Measurements from ENCODE around the gene WNT2B. TPM values are rescaled to one million over a fixed set of nuclear protein-coding genes. Genes with fewer than 3 reads are reported as not detected.

WNT2B gene
- total RNA-seq, 1 donor from 2014 or later = 0.40 TPM

DNA sequence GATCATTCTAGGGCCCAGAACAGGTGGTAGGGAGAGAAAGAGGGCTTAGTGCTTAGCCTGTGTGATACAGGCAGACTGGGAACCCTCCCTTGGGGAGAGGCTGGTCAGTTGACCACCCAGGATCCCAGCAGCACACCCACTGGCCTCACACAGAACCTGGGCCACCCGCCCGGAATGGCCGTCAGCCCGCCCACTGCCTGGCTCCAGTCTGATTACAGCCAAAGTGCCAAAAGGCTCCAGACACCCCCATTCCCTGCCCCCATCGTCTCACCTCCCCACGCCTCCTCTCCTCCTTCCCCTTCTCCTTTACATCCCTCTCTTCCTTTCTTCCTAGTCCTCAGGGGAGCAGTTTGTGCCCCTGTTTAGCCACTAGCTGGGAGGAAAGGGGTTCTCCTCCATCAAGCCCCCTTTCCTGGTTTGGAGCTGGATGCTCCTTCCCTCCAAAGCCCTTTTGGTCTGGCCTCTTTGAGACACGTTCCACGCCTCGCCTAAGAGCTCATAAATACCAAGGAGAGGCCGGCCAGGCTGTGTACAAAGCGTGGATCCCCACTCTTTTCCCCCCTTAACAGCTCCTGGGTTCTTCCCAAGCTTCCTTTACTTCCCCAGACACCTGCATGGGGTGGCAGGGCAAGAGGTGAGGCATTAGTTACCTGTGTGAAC is 4.6 kb upstream of the WNT2B start:
- ATAC-seq = no peak
- no peak for DNase-seq (ENCODE audit: low spot score)

DNA sequence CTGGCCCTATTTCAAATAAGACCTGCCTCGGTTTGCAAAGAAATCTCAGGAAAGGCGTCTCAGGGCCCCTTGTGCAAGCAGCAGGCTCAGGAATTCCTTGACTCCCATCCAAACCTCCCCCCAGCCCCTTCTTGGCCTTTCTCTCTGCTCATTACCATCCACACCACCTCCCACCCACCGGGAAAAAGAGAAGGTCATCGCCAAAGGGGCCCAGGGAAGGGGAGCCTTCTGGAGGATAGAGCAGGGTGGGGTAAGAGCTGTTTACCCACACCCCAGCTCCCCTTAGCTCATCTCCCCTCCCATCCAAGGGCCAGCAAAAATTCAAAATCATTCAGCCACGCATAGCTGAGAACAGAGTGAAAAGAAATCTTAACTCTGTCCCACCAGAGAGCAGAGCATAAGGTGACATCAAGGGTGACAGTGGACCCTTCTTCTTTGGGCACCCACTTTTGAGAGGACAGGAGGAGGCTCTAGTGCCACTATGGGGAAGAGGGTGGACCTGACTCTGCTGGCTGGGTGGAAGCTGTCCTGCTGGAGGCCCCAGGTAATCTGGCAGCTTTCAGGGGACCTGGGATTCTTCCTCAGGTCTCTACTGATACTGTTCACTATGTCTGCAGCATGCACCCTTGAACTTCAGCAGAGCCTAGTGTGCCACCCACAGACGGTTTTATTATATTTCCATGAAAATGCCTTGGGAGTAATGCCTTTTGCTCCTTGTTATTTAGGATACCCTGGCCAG is 3.9 kb upstream of the WNT2B start:
- ATAC-seq = no peak
- no peak for DNase-seq (ENCODE audit: low spot score)

DNA sequence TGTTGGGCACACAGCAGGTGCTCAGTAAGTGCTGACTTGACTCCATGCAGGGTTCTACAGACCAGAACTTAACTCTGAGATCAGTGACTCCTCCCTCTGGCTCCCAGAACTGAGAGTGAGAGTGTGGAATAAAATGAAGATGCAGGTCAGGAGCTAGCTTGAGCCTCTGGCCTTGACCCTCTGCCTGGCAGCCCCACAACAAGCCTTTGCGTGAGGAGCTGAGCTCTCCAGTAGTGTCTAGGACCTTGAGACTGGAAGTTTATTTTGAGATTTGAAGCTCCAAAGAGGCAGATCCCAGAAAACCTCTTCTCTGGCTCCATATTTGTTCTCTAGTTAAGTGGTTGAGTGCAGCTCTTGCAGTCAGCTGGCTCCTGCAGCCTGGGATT is 3.4 kb upstream of the WNT2B start:
- DNase-seq (ENCODE audit: low spot score) = no peak
- ATAC-seq = no peak

DNA sequence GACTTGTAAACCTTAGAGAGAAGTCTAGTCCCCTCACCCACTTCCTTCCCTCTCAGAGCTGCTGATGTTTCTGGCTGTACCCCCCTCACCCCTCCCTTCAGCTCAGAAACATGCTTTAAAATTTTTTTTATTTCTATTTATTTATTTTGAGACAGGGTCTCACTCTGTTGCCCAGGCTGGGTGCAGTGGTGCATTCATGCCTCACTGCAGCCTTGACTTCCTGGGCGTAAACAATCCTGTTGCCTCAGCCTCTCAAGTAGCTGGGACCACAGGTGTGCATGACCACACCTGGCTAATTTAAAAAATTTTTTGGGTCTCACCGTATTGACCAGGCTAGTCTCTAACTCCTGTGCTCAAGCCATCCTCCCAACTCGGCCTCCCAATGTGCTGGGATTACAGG is 2.9 kb upstream of the WNT2B start:
- ATAC-seq (no peak), DNase-seq (ENCODE audit: low spot score) (no peak)

DNA sequence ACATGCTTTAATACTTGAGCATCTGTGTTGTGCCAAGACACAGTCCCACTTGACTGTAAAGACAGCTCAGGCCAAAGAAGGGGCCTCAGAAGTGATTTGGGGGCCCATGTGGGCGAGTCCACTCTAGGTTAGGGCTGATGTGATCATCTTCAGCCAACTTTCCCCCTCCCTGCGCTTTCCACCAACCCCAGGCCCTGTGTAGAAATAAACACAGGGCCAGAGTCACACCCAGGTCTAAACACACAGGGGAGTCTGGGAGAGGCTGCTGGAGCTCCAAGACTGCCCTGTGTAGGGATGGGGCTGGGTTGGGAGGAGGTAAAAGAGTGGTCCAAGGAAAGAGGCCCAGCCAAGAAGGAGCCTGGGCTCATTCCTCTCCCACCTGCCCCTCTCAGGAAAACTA is 2.5 kb upstream of the WNT2B start:
- DNase-seq (ENCODE audit: low spot score) = no peak
- ATAC-seq = no peak

DNA sequence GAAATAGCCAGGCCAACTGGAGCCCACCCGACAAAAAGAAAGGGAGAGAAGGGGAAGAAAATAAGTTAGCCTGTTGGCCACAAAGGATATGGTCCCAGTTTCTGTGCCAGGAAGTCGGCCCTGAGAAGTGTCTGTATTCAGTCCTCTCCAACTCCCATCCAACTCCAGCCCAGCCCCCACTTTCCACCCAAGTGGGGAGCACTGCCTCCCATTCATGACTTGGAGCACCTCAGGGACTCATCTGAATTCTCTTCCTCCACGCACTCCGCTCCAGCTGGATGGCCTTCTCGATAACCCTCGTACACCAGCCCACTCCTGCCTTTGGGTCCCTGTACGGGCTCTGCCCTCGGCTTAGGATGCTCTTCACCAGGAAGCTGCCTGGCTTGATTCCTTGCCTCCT is 2.0 kb upstream of the WNT2B start:
- ATAC-seq (no peak), DNase-seq (ENCODE audit: low spot score) (no peak)

DNA sequence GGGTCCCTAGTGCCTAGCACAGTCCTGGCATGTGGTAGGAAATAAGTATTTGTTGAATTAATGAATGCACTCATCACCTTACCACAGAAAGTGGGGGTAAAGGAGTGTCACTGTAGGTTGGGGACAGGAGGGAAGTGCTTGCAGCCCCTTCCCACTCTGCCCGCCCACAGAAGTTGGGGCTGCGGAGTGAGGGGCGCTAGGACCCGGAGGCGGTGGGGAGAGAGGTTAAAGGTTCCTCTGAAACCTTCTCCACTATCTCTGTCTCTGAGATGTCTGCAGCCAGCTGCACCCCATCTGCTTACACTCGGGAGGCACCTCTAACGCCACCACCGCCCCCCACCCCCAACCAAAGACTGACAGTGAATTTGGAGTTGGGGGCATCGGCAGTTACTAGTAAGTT is 1.4 kb upstream of the WNT2B start:
- ATAC-seq = no peak
- no peak for DNase-seq (ENCODE audit: low spot score)

DNA sequence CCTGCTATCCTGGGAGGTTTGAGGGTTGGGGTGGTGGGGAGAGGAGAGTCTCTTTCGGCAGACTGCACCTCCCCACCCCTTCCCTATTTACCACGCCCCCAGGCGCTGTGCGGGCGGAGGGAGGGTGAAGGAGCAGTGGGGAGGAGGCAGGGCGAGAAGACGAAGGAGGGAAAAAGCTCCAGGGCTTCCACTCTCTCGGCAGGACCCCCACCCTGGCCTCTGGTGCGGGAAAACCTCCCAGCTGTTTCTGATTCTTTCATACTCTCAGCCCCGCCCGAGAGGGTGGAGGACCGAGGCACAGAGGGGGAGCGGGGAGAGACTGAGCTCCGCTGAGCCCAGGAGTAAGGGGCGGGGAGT is 866 bp upstream of the WNT2B start:
- ATAC-seq (no peak), DNase-seq (ENCODE audit: low spot score) (no peak)

DNA sequence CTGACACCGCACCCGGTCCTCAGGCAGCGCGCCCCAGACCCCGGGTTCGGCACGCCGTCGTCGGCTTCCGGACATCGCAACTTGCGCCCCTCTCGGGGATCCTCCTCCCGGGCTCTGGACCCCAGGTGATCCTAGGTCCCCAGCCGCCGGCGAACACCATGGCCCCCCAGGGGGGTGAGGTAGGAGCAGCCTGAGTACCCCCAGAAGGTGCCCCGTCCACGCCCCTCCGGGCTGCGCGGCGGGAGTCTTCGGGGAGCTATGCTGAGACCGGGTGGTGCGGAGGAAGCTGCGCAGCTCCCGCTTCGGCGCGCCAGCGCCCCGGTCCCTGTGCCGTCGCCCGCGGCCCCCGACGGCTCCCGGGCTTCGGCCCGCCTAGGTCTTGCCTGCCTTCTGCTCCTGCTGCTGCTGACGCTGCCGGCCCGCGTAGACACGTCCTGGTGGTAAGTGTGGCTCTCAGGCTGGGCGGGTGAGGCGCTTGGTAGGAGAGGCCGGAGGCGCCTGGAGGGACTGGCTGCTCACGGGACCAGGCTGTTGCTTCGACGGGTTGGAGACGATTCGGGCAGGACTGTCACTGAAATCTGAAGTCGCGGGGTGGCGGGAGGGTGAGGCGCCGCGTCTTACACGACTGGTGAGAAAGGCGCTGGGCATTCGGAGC is 367 bp downstream of the WNT2B start:
- DNase-seq (ENCODE audit: low spot score) = no peak
- ATAC-seq = peak; percentile 30

DNA sequence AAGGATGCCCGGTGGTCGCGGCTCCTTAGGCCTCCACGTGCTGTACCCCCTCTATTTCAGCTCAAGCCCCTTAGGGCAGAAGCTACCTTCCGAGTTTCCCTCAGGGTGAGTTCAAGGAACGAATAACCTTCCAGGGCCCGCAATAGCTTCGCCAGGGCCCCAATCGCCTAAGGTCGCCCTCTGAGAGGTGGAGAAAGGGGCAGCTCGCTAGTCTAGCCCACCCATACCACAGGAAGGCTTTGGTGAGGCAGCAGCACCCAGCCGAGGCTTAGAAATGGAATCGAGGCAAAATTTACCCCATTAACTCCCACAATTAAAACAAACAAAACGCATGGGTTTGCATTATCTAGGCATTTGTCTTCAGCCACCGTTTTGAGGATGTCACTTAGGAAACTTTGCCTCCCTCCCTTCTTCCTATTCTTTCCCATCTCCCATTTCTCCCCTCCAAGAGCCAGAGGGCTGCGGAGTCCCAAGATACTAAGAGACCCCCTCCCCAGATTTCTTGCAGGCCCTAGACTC is 954 bp downstream of the WNT2B start:
- no peak for DNase-seq (ENCODE audit: low spot score)
- ATAC-seq = no peak

DNA sequence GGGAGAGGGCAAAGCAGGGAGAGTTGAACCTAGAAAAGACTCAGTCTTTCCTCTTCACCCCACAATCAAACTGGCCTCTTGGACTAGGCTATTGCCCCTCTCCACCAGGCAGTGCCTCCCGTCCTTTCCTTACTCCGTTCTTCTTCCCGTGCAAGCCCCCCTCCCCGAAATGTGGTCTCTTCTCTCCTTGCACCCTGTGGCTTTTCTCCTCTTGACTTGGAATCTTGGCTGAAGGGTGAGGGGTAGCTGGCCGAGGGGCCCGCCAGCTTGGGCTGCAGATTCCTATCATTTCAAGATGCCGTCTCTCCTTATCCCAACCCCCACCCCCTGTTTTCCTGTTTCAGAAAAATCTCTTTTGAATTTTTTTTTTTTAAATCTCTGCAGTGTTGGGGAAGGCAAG is 1.6 kb downstream of the WNT2B start:
- ATAC-seq (no peak), DNase-seq (ENCODE audit: low spot score) (no peak)

DNA sequence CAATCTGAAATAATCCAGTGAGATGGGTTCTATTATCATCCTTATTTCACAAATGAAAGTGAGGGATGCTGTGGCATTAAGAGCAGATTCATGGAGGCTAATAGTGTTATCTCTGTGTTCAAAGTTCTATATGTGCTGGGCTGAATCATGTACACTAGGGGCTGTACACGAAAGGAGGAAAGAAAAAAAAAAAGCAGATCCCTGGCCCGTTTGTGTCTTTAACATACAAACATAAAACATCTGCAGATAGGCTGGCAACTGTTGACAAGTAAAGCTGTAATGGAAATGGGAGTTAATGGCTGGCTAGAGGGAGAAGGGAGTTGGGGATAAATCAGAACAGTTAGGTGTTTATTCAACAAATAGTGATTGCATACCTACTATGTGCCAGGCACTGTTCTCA is 3.1 kb downstream of the WNT2B start:
- ATAC-seq = no peak

DNA sequence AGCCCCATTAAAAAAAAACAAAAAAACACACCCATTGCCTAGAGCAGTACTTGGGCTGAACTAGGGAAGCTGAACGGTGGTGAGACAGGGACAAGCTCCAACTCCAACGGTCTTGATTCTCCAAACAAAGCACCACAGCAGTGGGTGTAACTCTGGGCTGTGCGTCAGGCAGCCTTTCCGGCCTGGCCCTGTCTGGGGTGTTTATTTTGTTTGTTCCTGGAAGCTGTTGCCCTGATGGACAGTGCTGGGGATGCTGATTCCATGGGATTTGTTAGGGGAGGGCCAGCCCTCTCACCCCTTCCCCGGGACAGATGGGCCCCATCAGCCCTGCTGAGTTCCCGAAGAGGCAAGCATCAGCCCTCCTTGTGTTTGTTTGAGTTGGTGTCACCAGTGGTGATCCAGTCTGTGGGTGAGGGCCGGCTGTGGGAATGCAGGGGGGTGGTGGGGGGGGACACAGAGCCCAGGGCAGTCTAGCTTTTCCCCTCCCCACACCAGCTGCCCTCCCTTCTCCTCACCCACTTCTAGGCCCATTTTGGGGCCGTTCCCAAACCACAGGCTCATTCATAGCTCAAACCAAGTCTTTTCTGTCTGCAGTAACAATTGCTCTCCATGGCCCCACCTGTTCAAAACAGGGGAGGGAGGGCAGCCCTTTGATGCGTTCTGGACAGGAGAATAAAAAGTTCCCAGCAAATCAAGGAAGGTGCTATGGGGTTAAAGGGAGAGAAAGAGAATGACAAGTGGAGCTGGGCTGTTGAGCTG is 4.5 kb downstream of the WNT2B start:
- ATAC-seq = no peak
- DNase-seq (ENCODE audit: low spot score) = no peak

More for the DNA sequence above, 3.1 kb downstream of the WNT2B start:
- DNase-seq (ENCODE audit: low spot score) = no peak

DNA sequence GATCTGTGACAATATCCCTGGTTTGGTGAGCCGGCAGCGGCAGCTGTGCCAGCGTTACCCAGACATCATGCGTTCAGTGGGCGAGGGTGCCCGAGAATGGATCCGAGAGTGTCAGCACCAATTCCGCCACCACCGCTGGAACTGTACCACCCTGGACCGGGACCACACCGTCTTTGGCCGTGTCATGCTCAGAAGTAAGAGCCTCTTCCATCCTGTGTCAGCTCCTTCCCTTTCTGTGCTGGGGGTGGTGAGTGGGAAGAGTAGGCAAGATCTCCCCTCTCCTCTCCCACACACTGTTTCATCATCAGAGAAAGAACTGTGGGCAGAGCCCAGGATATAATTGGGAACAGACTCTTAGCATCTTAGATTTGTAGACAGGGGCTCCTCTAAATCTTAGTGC is 6.1 kb downstream of the WNT2B start:
- DNase-seq (ENCODE audit: low spot score) = no peak

DNA sequence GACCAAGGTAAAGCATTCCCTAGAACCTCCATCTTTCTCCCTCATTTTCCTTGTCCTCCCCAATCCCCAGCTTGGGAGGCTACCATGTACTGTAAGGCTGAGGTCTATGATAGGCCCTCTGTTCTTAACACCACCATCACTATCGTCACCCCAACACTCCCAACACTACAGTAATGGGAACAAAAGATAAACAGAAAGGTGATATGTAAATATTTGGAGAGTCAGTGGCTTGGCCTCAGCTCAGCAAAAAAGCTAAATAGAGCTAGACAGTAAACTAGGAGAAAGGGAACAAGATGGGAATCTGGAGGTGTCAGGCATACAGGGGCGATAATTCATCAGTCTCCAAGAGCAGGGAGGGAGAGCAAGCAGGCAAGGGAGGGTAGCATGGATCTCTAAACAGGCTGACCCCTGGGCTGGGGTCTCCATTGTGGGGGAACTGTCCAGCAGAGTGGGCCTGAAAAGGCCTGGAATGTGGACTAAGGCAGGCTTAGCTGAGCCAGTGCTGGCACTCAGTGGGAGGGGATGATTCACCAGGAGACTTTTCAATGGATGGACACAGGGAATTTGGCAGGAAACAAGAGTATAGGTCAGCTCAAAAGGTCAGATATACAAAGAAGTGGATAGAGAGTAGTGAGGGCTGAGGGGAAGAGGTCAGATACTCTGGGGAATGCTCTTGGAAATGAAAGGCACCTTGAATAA is 6.7 kb downstream of the WNT2B start:
- peak; percentile 63 for ATAC-seq
- no peak for DNase-seq (ENCODE audit: low spot score)

More for the DNA sequence above, 6.1 kb downstream of the WNT2B start:
- no peak for ATAC-seq

DNA sequence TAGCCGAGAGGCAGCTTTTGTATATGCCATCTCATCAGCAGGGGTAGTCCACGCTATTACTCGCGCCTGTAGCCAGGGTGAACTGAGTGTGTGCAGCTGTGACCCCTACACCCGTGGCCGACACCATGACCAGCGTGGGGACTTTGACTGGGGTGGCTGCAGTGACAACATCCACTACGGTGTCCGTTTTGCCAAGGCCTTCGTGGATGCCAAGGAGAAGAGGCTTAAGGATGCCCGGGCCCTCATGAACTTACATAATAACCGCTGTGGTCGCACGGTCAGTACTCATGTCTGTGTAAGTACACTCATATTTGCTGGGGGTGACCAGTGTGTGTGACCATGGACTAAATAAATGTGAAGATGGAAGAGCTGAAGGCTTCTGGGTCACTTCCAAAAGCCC is 7.4 kb downstream of the WNT2B start:
- no peak for ATAC-seq
- DNase-seq (ENCODE audit: low spot score) = no peak

DNA sequence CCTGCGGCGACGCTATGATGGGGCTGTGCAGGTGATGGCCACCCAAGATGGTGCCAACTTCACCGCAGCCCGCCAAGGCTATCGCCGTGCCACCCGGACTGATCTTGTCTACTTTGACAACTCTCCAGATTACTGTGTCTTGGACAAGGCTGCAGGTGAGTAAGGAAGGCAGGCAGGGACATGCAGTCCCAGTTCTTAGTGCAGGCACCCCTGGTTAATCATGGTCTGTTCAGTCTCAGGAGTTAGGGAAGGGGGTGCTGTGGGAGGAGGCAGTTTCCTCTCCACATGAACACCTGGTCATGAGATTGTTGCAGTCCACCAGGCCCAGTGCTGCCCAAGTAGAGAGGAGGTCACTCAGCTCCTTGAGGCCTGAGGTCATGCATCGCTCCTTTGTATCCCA is 8.5 kb downstream of the WNT2B start:
- ATAC-seq = no peak
- DNase-seq (ENCODE audit: low spot score) = no peak

DNA sequence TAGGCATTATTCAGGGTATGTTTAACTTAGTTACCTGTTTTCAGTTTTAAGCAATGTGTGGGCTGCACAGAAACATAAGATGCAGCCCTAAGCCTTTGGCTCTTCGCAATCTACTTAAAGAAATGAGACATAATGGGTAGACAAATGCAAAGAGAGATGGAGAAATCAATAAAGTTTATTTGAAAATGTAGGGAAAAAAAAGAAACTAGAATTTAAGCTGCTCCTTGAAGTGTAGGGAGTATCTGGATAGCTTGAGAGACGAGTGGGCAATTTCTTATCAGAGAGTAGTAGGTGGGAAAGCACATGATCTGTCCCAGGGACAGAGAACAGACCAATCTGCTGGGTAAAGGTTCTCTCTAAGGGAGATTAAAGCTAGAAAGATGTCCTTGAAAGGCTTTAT is 8.9 kb downstream of the WNT2B start:
- no peak for DNase-seq (ENCODE audit: low spot score)
- ATAC-seq = no peak

DNA sequence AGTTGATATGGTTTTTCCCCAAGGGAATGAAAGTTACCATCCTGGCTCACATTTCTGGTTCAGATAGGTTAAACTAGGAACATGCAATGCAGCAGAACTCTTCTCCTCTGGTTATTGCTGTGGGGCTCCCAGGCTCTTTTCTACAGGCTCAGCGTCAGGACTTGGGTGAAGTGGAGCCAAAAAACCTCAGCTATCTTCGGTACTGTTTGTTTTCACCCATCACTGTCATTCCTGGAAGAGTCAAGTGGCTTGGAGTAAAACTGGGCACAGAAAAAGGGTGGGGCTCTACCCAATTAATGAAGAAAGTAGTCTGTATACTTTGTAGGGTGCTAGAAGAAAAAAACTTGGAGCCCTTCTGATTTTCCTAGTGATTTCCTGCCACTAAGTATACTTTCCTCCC is 9.4 kb downstream of the WNT2B start:
- DNase-seq (ENCODE audit: low spot score) (no peak), ATAC-seq (no peak)

DNA sequence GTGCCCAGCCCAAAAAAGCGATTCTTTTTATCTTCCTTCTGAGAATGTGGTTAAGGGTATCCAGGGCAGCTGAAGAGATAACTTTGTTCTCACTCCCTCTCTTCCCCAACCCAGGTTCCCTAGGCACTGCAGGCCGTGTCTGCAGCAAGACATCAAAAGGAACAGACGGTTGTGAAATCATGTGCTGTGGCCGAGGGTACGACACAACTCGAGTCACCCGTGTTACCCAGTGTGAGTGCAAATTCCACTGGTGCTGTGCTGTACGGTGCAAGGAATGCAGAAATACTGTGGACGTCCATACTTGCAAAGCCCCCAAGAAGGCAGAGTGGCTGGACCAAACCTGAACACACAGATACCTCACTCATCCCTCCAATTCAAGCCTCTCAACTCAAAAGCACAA is 11.4 kb downstream of the WNT2B start:
- no peak for ATAC-seq
- no peak for DNase-seq (ENCODE audit: low spot score)

DNA sequence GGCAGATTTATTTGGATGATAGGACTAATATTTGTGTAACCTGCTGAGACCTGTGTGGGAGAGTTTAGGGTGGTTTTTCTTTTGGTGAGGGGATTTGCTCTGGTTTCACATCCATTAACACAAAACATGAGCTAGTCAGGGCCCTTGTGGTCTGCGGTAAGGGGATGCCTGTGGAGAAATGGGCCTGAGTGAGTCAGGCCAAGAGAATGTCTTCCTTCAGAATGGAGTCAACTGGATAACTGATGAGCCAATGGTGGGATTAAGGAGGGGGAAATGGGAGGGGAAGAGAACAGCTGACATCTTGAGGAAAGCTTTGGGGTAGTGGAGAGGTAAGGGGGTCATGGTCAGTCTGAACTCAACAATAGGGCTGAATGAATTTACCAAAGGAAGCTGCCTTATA is 13.9 kb downstream of the WNT2B start:
- ATAC-seq (no peak), DNase-seq (ENCODE audit: low spot score) (no peak)

Measured in left lobe of liver (tissue), 2 donors.